Thyroid gland (tissue), 4 donors: ENCODE data around the gene GABPB2.

ENCODE experiments used
- CTCF ChIP-seq, 6 experiments: fragments of 200-600 bp in 3 of 6; fragments of 450-650 bp in 3 of 6; sonication (generic) in 3 of 6; IDR thresholded peaks; one replicate each; pipeline ENCODE4 v1.5.1; 2016 to 2019; ENCODE audit warnings: antibody characterized with exemption in 6 of 6, mild to moderate bottlenecking in 2 of 6, inconsistent platforms in 1 of 6, moderate library complexity in 1 of 6
- POLR2A ChIP-seq, 2 donors: fragments of 450-650 bp; IDR thresholded peaks; one replicate each; pipeline ENCODE4 v1.6.1; 2017; ENCODE audit warnings: antibody characterized with exemption in 2 of 2, mild to moderate bottlenecking in 2 of 2, moderate library complexity in 1 of 2

- TF ChIP-seq CTCF (IDR thresholded peaks at IDR 0.05), result no peak
- no peak for TF ChIP-seq POLR2A (IDR thresholded peaks at IDR 0.05)
Measured at GRCh38 chr1:151166505-151166956, 96.0 kb downstream of the GABPB2 start.
